Limb (tissue), 2 donors: ENCODE measurements around the gene DOHH.
"Not testable (repeated sequence)": the region's sequence is repeated elsewhere in the genome, so short reads cannot be mapped to it uniquely, and the experiment has no call there.

Source experiments
- DNase-seq, 2 donors: peaks; one replicate each; pipeline ENCODE4 v3.0.0-alpha.2; 2016; ENCODE audit errors: extremely low spot score in 2 of 2

DOHH gene

DNA sequence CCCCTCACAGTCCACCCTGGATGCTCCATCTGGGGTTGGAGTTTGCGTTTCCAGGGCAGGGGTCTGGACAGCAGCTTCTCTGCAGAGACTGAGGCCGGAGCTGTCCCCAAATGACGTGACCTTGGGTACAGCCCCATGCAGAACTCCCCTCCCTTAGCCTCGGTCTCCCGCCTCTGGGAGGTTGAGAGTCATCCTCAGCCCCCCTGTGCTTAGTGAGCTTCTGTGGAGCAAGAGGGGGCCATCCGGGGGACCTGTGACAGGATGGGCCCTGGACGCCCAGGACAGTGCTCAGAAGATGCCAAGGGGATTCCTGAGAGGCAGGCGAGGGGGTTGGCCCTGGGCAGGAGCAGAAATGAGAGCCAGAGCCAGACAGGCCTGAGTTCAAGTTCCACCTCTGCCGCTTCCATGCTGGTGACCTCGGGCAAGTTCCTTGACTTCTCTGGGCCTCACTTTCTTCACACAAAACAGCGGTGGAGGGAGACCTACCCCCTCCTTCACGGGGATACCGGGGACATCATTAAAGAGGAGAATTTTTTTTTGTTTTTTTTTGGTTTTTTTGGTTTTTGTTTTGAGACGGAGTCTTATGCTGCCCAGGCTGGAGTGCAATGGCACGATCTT lies 40.4 kb downstream of the DOHH start:
- DNase-seq: no peak

- peak; percentile 88 to 91 for DNase-seq
Observed at GRCh38 chr19:3459089-3459881, 41.2 kb downstream of the DOHH start.

- peak; percentile 34 to 73 for DNase-seq
Observed at GRCh38 chr19:3458229-3459088, 42.0 kb downstream of the DOHH start.

- DNase-seq: peak in 1 of 2 donors; percentile 38
Observed at GRCh38 chr19:3457528-3458228, 42.8 kb downstream of the DOHH start.

- no peak for DNase-seq
Observed at GRCh38 chr19:3456925-3457527, 43.4 kb downstream of the DOHH start.

- no peak for DNase-seq
Observed at GRCh38 chr19:3455960-3456601, 44.4 kb downstream of the DOHH start.

DNA sequence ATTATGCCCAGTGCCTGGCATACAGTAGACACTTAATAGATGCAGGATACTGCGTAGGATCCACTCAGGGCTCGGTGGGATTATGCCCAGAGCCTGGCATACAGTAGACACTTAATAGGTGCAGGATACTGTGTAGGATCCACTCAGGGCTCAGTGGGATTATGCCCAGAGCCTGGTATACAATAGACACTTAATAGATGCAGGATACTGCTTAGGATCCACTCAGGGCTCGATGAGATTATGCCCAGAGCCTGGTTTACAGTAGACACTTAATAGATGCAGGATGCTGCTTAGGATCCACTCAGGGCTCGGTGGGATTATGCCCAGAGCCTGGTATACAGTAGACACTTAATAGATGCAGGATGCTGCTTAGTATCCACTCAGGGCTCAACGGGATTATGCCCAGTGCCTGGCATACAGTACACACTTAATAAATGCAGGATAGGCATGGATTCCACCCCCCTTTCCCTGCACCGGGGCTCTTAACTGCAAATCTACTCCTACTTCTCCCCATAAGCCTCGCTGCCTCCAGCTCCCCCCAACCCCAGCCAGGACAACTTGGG lies 45.0 kb downstream of the DOHH start:
- DNase-seq: no peak

DNA sequence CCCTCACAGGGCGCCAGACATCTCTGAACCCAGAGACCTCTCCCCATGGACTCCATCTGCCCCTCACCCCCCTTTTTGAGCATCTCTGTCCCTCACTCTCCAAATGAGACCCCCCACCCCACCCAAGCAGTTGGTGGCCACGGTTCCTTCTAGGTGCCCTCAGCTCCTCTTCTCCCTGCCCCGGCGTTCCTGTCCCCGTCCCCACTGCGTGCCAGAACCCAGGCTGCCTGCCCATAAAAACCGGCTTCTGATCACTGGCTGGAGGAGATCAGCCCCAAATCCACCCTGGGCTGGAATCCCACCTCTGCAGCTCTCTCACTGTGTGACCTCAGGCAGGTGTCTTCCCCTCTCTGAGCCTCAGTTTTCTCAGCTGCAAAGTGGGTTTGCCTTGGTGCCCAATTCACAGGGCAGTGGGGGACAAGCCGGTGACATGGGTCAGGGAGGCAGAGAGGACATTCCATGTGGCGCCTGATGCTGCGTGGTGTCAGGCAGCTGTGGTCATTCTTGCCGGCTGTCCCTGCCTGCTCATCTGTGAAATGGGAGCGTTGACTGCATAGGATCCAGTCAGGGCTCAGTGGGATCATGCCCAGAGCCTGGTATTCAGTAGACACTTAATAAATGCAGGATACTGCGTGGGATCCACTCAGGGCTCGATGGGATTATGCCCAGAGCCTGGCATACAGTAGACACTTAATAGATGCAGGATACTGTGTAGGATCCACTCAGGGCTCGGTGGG lies 45.6 kb downstream of the DOHH start:
- no peak for DNase-seq

GRCh38 chr19:3453840-3454239 lies 46.6 kb downstream of the DOHH start:
- no peak for DNase-seq

DNA sequence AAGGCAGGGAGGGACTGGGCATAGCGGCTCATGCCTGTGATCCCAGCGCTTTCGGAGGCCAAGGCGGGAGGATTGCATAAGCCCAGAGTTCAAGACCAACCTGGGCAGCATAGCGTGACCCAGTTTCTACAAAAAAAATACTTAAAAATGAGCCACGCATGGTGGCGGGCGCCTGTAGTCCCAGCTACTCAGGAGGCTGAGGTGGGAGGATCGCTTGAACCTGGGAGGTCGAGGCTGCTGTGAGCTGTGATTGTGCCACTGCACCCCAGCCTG lies 47.6 kb downstream of the DOHH start:
- not testable (repeated sequence) for DNase-seq

GRCh38 chr19:3452171-3452941 lies 48.1 kb downstream of the DOHH start:
- DNase-seq: no peak

GRCh38 chr19:3451451-3451866 lies 49.0 kb downstream of the DOHH start:
- DNase-seq: no peak

GRCh38 chr19:3450796-3451411 lies 49.6 kb downstream of the DOHH start:
- peak in 1 of 2 donors; percentile 34 for DNase-seq

DNA sequence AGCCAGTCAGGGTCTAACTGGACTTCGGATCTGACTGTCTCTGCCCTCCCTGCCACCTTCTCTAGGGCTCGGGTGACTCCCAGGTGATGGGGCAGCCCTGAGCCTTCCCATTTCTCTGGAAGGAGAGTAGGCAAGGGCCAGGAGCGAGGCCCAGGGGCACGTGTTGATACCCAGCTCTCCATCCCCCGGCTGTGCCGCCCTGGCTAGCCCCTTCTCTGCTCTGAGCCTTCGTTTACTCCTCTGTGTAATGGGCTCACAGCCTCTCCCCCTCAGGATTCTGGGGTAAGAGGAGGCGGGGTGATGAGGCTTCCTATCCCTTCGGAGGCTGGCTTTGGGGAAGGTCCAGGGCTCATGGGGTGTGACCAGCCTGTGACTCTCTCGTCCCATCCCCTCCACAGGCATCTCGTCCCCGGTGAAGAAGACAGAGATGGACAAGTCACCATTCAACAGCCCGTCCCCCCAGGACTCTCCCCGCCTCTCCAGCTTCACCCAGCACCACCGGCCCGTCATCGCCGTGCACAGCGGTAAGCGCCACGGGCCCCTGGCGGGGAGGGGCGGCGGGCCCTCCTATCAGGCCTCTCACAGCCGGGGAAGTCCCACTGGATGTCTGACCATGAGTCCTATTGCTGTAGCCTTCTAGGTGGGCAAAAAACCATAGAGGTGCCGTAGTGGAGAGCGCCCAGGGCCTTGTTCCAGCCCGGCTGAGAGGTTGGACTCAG lies 51.7 kb downstream of the DOHH start:
- no peak for DNase-seq

- DNase-seq: not testable (repeated sequence)
Observed at GRCh38 chr19:3446657-3447056, 53.8 kb downstream of the DOHH start.

DNA sequence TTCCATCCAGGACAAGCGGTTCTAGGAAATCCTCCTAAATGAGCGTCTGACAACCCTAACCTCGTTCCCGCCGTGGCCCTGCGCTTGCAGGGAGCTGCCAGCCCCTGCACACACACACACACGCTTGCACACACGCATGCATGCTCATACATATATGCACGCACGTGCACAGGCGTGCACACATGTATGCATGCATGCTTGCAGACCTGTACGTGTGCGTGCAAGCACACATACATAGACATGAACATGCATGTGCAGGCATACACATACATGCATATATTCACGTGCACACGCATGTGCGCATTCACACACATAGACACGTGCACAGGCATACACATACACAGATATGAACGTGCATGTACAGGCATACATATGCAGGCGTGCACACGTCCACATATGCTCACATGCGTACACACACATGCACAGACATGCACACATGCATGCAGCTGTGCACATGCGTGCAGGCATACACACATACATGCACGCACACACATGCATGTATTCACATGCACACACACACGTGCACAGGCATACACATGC lies 55.7 kb downstream of the DOHH start:
- DNase-seq: no peak

GRCh38 chr19:3443840-3444694 lies 56.4 kb downstream of the DOHH start:
- peak; percentile 59 to 69 for DNase-seq
